Liver (tissue), 9 donors: ENCODE data around the gene B3GAT3. TPM values are rescaled to one million over a fixed set of nuclear protein-coding genes. Genes with fewer than 3 reads are reported as not detected.
A peak's percentile ranks its signal among the peaks of the same experiment; 100 is the strongest.

Source experiments
- DNase-seq: peaks from one replicate; pipeline ENCODE4 v3.0.0-alpha.2; 2017; ENCODE audit warnings: low spot score
- H3K27ac ChIP-seq, 2 donors: one replicate each; pipeline ENCODE4 v1.7.0; 2013; ENCODE audit warnings: inconsistent platforms in 2 of 2, low read length in 2 of 2, control low read depth in 1 of 2, low read depth in 1 of 2, mild to moderate bottlenecking in 1 of 2
- H3K27me3 ChIP-seq, 4 donors: one replicate each; pipeline versions ENCODE4 v1.6.1 to v1.7.0; 2013; ENCODE audit warnings: low read length in 3 of 4, inconsistent platforms in 1 of 4, mild to moderate bottlenecking in 1 of 4, moderate library complexity in 1 of 4; ENCODE audit not compliant: control insufficient read depth in 4 of 4, insufficient read depth in 4 of 4
- H3K36me3 ChIP-seq, 4 donors: one replicate each; pipeline versions ENCODE4 v1.6.1 to v1.7.0; 2013; ENCODE audit warnings: low read length in 3 of 4, mild to moderate bottlenecking in 3 of 4, low read depth in 1 of 4, moderate library complexity in 1 of 4; ENCODE audit not compliant: control insufficient read depth in 4 of 4, insufficient read depth in 3 of 4
- H3K4me1 ChIP-seq, 4 donors: one replicate each; pipeline versions ENCODE4 v1.6.1 to v1.7.0; 2013; ENCODE audit warnings: low read length in 3 of 4, mild to moderate bottlenecking in 3 of 4, moderate library complexity in 1 of 4; ENCODE audit not compliant: control insufficient read depth in 4 of 4, insufficient read depth in 4 of 4
- H3K4me3 ChIP-seq, 3 donors: one replicate each; pipeline versions ENCODE4 v1.6.1 to v1.7.0; 2013; ENCODE audit warnings: low read length in 3 of 3, control low read depth in 1 of 3, low read depth in 1 of 3, mild to moderate bottlenecking in 1 of 3
- H3K9ac ChIP-seq, 2 donors: one replicate each; pipeline ENCODE4 v1.7.0; 2013; ENCODE audit warnings: low read length in 2 of 2, mild to moderate bottlenecking in 2 of 2, moderate library complexity in 2 of 2, control low read depth in 1 of 2, low read depth in 1 of 2
- H3K9me3 ChIP-seq, 4 donors: one replicate each; pipeline versions ENCODE4 v1.6.1 to v1.7.0; 2013; ENCODE audit warnings: low read length in 3 of 4; ENCODE audit not compliant: control insufficient read depth in 4 of 4
- ATF3 ChIP-seq: IDR thresholded peaks from 2 replicates; pipeline ENCODE4 v1.6.1; 2016; ENCODE audit warnings: antibody characterized with exemption
- EGR1 ChIP-seq, 2 donors: IDR thresholded peaks; 2 replicates each; pipeline ENCODE4 v1.6.1; 2016 to 2018; ENCODE audit warnings: antibody characterized with exemption in 2 of 2, low read depth in 2 of 2
- FOXA1 ChIP-seq: IDR thresholded peaks from 2 replicates; pipeline ENCODE4 v1.6.1; 2016; ENCODE audit warnings: antibody characterized with exemption
- GABPA ChIP-seq, 2 donors: IDR thresholded peaks in 1 of 2; conservative IDR thresholded peaks in 1 of 2; 2 replicates each; pipeline ENCODE4 v1.6.1; 2016; ENCODE audit warnings: antibody characterized with exemption in 2 of 2, mild to moderate bottlenecking in 1 of 2, moderate library complexity in 1 of 2
- HNF4A ChIP-seq, 2 donors: conservative IDR thresholded peaks; 2 replicates each; pipeline ENCODE4 v1.6.1; 2016; ENCODE audit warnings: antibody characterized with exemption in 2 of 2, mild to moderate bottlenecking in 2 of 2
- HNF4G ChIP-seq: IDR thresholded peaks from 2 replicates; pipeline ENCODE4 v1.6.1; 2016; ENCODE audit warnings: antibody characterized with exemption
- JUND ChIP-seq, 2 donors: IDR thresholded peaks; 2 replicates each; pipeline ENCODE4 v1.6.1; 2016; ENCODE audit warnings: antibody characterized with exemption in 2 of 2
- MAX ChIP-seq: IDR thresholded peaks from 2 replicates; pipeline ENCODE4 v1.6.1; 2016; ENCODE audit warnings: antibody characterized with exemption
- NR2F2 ChIP-seq: IDR thresholded peaks from 2 replicates; pipeline ENCODE4 v1.6.1; 2016; ENCODE audit warnings: antibody characterized with exemption
- RAD21 ChIP-seq, 2 donors: IDR thresholded peaks; 2 replicates each; pipeline ENCODE4 v1.6.1; 2016; ENCODE audit warnings: antibody characterized with exemption in 2 of 2, mild to moderate bottlenecking in 2 of 2
- RXRA ChIP-seq, 2 donors: IDR thresholded peaks; 2 replicates each; pipeline ENCODE4 v1.6.1; 2017 to 2018; ENCODE audit warnings: antibody characterized with exemption in 2 of 2, mild to moderate bottlenecking in 1 of 2
- SP1 ChIP-seq: IDR thresholded peaks from 2 replicates; pipeline ENCODE4 v1.6.1; 2018; ENCODE audit warnings: antibody characterized with exemption, mild to moderate bottlenecking
- TAF1 ChIP-seq: conservative IDR thresholded peaks from 2 replicates; pipeline ENCODE4 v1.6.1; 2016; ENCODE audit warnings: antibody characterized with exemption, mild to moderate bottlenecking
- YY1 ChIP-seq: IDR thresholded peaks from 2 replicates; pipeline ENCODE4 v1.6.1; 2016; ENCODE audit warnings: antibody characterized with exemption, mild to moderate bottlenecking
- ZBTB33 ChIP-seq: IDR thresholded peaks from 2 replicates; pipeline ENCODE4 v1.6.1; 2016; ENCODE audit warnings: antibody characterized with exemption
- WGBS: extraction: QIAGEN DNeasy Blood & Tissue Kit; methylation state at CpG from one replicate; pipeline ENCODE4 v1.1.7; 2013; 5-methylcytosine and 5-hydroxymethylcytosine counted together
- polyA plus RNA-seq, 2 donors: library from polyadenylated mRNA; stranded (reverse) in 1 of 2; unstranded in 1 of 2; fragments of 200-250 nt in 1 of 2; fragments of >200 nt in 1 of 2; fragmentation: Nextera tagmentation in 1 of 2; extraction: Ambion mirVana in 1 of 2; gene quantifications; one replicate each; pipeline versions ENCODE4 v1.2.1 to v1.2.3, GENCODE V29; 2013 to 2015
- total RNA-seq, 2 donors: library from RNA; depleted of rRNA; stranded (reverse); fragments of >200 nt; gene quantifications; one replicate each; pipeline ENCODE4 v1.2.3, GENCODE V29; 2014
- TF ChIP-seq, protein P1 (sequence below): IDR thresholded peaks from 2 replicates; pipeline ENCODE4 v1.6.1; 2016; ENCODE audit warnings: antibody characterized with exemption, mild to moderate bottlenecking
- TF ChIP-seq, protein P2 (sequence below): fragments of 150-350 bp; IDR thresholded peaks from 2 replicates; pipeline ENCODE4 v1.5.1; 2017; ENCODE audit warnings: improper control_type of control experiment, low read depth, low read length; ENCODE audit not compliant: missing input control
- donor health status: healthy.
- donor health status: healthy.
- donor health status: healthy.
- donor health status: healthy.
- donor health status: healthy.

B3GAT3 gene
- total and polyA plus RNA-seq, 4 donors: 13.1 to 29.2 (median 17.8) TPM

- TF ChIP-seq HNF4A (conservative IDR thresholded peaks at IDR 0.05) (peak; percentile 71 to 87), RXRA (IDR thresholded peaks at IDR 0.05) (peak in 1 of 2 donors; percentile 37)
Measured at GRCh38 chr11:62645946-62646824, 24.4 kb upstream of the B3GAT3 start, which contains the start of gene GANAB (continued).

- Histone ChIP-seq H3K36me3 (peaks cover 0 to 14% (median 7%) of the 10 kb centered on the region in 4 donors), H3K4me1 (peaks cover 4 to 31% (median 25%) of the 10 kb centered on the region in 4 donors), H3K9me3 (no peaks in the 10 kb centered on the region)
Measured at GRCh38 chr11:62645671-62645945, 23.8 kb upstream of the B3GAT3 start.

More at GRCh38 chr11:62645671-62645945, 23.8 kb upstream of the B3GAT3 start:
- no peaks in the 10 kb centered on the region for H3K27me3 ChIP-seq
- TF ChIP-seq FOXA1 (no peak), NR2F2 (no peak), EGR1 (IDR thresholded peaks at IDR 0.05; ENCODE audit: low read depth in 2 of 2) (no peak), ZBTB33 (no peak), HNF4G (no peak), SP1 (no peak), HNF4A (conservative IDR thresholded peaks at IDR 0.05) (no peak), JUND (IDR thresholded peaks at IDR 0.05) (no peak), TAF1 (no peak), RAD21 (IDR thresholded peaks at IDR 0.05) (no peak), MAX (no peak), ATF3 (no peak), RXRA (IDR thresholded peaks at IDR 0.05) (no peak), YY1 (no peak), GABPA (IDR thresholded peaks at IDR 0.05 in 1 of 2, conservative IDR thresholded peaks at IDR 0.05 in 1 of 2) (no peak)
- TF ChIP-seq, protein P1, sequence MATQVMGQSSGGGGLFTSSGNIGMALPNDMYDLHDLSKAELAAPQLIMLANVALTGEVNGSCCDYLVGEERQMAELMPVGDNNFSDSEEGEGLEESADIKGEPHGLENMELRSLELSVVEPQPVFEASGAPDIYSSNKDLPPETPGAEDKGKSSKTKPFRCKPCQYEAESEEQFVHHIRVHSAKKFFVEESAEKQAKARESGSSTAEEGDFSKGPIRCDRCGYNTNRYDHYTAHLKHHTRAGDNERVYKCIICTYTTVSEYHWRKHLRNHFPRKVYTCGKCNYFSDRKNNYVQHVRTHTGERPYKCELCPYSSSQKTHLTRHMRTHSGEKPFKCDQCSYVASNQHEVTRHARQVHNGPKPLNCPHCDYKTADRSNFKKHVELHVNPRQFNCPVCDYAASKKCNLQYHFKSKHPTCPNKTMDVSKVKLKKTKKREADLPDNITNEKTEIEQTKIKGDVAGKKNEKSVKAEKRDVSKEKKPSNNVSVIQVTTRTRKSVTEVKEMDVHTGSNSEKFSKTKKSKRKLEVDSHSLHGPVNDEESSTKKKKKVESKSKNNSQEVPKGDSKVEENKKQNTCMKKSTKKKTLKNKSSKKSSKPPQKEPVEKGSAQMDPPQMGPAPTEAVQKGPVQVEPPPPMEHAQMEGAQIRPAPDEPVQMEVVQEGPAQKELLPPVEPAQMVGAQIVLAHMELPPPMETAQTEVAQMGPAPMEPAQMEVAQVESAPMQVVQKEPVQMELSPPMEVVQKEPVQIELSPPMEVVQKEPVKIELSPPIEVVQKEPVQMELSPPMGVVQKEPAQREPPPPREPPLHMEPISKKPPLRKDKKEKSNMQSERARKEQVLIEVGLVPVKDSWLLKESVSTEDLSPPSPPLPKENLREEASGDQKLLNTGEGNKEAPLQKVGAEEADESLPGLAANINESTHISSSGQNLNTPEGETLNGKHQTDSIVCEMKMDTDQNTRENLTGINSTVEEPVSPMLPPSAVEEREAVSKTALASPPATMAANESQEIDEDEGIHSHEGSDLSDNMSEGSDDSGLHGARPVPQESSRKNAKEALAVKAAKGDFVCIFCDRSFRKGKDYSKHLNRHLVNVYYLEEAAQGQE: no peak
- TF ChIP-seq, protein P2, sequence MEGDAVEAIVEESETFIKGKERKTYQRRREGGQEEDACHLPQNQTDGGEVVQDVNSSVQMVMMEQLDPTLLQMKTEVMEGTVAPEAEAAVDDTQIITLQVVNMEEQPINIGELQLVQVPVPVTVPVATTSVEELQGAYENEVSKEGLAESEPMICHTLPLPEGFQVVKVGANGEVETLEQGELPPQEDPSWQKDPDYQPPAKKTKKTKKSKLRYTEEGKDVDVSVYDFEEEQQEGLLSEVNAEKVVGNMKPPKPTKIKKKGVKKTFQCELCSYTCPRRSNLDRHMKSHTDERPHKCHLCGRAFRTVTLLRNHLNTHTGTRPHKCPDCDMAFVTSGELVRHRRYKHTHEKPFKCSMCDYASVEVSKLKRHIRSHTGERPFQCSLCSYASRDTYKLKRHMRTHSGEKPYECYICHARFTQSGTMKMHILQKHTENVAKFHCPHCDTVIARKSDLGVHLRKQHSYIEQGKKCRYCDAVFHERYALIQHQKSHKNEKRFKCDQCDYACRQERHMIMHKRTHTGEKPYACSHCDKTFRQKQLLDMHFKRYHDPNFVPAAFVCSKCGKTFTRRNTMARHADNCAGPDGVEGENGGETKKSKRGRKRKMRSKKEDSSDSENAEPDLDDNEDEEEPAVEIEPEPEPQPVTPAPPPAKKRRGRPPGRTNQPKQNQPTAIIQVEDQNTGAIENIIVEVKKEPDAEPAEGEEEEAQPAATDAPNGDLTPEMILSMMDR: no peak
- 9% methylated on average over 11 of the region's 11 CpGs for WGBS
- peak overlapping the region; percentile 96 to 97 for H3K27ac ChIP-seq
- H3K4me3 ChIP-seq: peak overlapping the region; percentile 88 to 95 (median 95)
- peak overlapping the region; percentile 70 to 80 for H3K9ac ChIP-seq
- DNase-seq: no peak
